Prostate gland (tissue), 2 donors: Measurements from ENCODE around the gene EFCAB10. TPM values are rescaled to one million over a fixed set of nuclear protein-coding genes. Genes with fewer than 3 reads are reported as not detected.

Experiments used
- DNase-seq: peaks from one replicate; pipeline ENCODE4 v3.0.0-alpha.2; 2019; ENCODE audit warnings: low spot score
- H3K27ac ChIP-seq, 2 donors: fragments of 200-600 bp; sonication (generic); 2 replicates each; pipeline ENCODE4 v1.5.1; 2017 to 2019
- H3K27me3 ChIP-seq: fragments of 200-600 bp; sonication (generic); replicated peaks from 2 replicates; pipeline ENCODE4 v1.5.1; 2019; ENCODE audit not compliant: insufficient read depth
- H3K36me3 ChIP-seq, 2 donors: fragments of 200-600 bp; sonication (generic); 1 replicate in 1 of 2; 2 replicates in 1 of 2; pipeline versions ENCODE4 v1.5.1 to v1.8.1; 2017 to 2019
- H3K4me1 ChIP-seq: fragments of 200-600 bp; sonication (generic); replicated peaks from 2 replicates; pipeline ENCODE4 v1.5.1; 2019
- H3K4me3 ChIP-seq, 2 donors: fragments of 200-600 bp; sonication (generic); 2 replicates each; pipeline ENCODE4 v1.5.1; 2017 to 2019
- H3K9me3 ChIP-seq: fragments of 200-600 bp; sonication (generic); 2 replicates; pipeline ENCODE4 v1.5.1; 2017
- CTCF ChIP-seq, 4 experiments: fragments of 200-600 bp in 2 of 4; fragments of 450-650 bp in 2 of 4; sonication (generic) in 2 of 4; IDR thresholded peaks; 1 replicate in 3 of 4; 2 replicates in 1 of 4; pipeline ENCODE4 v1.5.1; 2016 to 2019; ENCODE audit warnings: antibody characterized with exemption in 4 of 4, mild to moderate bottlenecking in 2 of 4, moderate library complexity in 2 of 4
- POLR2A ChIP-seq: fragments of 450-650 bp; IDR thresholded peaks from one replicate; pipeline ENCODE4 v1.6.1; 2016; ENCODE audit warnings: antibody characterized with exemption, mild to moderate bottlenecking
- POLR2AphosphoS5 ChIP-seq: sonication (generic); formaldehyde crosslinking; IDR thresholded peaks from one replicate; pipeline ENCODE4 v1.6.1; 2017; ENCODE audit warnings: antibody characterized with exemption
- WGBS: methylation state at CpG from one replicate; pipeline ENCODE4 v1.1.5; 2018; 5-methylcytosine and 5-hydroxymethylcytosine counted together
- intact Hi-C: fragments of 100-400 bp; cut with DNase I; formaldehyde crosslinking; loops from one replicate; pipeline ENCODE4 v1.14.2; 2022
- total RNA-seq, 2 donors: library from RNA; depleted of rRNA; stranded (reverse); fragments of >200 nt; gene quantifications; one replicate each; pipeline ENCODE4 v1.1.0, GENCODE V29; 2016

The EFCAB10 gene
- total RNA-seq, 2 donors from 2014 or later, result 6.4 TPM; not detected in 1

- WGBS, result 90% methylated on average over 5 of the region's 5 CpGs
These were observed 9.5 kb upstream of the EFCAB10 start for GRCh38 chr7:105590793-105591192.

GRCh38 chr7:105589356-105590077 lies 8.2 kb upstream of the EFCAB10 start:
- Histone ChIP-seq H3K27ac (no peak overlapping the region), H3K36me3 (no peaks in the 10 kb centered on the region), H3K27me3 (no peaks in the 10 kb centered on the region), H3K4me3 (no peak overlapping the region), H3K9me3 (no peaks in the 10 kb centered on the region), H3K4me1 (no peaks in the 10 kb centered on the region)
- 26% methylated on average over 6 of the region's 6 CpGs for WGBS
- peak; percentile 33 for DNase-seq
- intact Hi-C loops, result no loop called here
- TF ChIP-seq POLR2AphosphoS5 (no peak), POLR2A (no peak), CTCF (IDR thresholded peaks at IDR 0.05) (peak in 3 of 4 experiments; percentile 33 to 54 (median 51))

More at GRCh38 chr7:105590793-105591192, 9.5 kb upstream of the EFCAB10 start:
- intact Hi-C loops, result no loop called here
- no peaks in the 10 kb centered on the region for H3K36me3 ChIP-seq
- no peaks in the 10 kb centered on the region for H3K4me1 ChIP-seq
- no peak overlapping the region for H3K27ac ChIP-seq
- DNase-seq, result no peak
- no peaks in the 10 kb centered on the region for H3K9me3 ChIP-seq
- H3K27me3 ChIP-seq, result no peaks in the 10 kb centered on the region
- TF ChIP-seq POLR2AphosphoS5 (no peak), POLR2A (no peak), CTCF (IDR thresholded peaks at IDR 0.05) (no peak)
- H3K4me3 ChIP-seq, result no peak overlapping the region

GRCh38 chr7:105587909-105588635 lies 6.8 kb upstream of the EFCAB10 start:
- no peaks in the 10 kb centered on the region for H3K9me3 ChIP-seq
- WGBS, result 83% methylated on average over 12 of the region's 12 CpGs
- no peaks in the 10 kb centered on the region for H3K36me3 ChIP-seq
- H3K27ac ChIP-seq, result no peak overlapping the region
- H3K4me3 ChIP-seq, result no peak overlapping the region
- DNase-seq, result no peak
- TF ChIP-seq POLR2AphosphoS5 (no peak), POLR2A (no peak), CTCF (IDR thresholded peaks at IDR 0.05) (no peak)
- H3K4me1 ChIP-seq, result no peaks in the 10 kb centered on the region
- no peaks in the 10 kb centered on the region for H3K27me3 ChIP-seq
- intact Hi-C loops, result no loop called here

- H3K36me3 ChIP-seq, result no peaks in the 10 kb centered on the region
- H3K4me1 ChIP-seq, result no peaks in the 10 kb centered on the region
- intact Hi-C loops, result no loop called here
- no peaks in the 10 kb centered on the region for H3K27me3 ChIP-seq
- 98% methylated on average over 2 of the region's 2 CpGs for WGBS
- no peaks in the 10 kb centered on the region for H3K9me3 ChIP-seq
- H3K27ac ChIP-seq, result no peak overlapping the region
- H3K4me3 ChIP-seq, result no peak overlapping the region
- DNase-seq, result no peak
- TF ChIP-seq POLR2A, result no peak
- TF ChIP-seq CTCF (IDR thresholded peaks at IDR 0.05), result no peak
- no peak for TF ChIP-seq POLR2AphosphoS5
These were observed 4.7 kb upstream of the EFCAB10 start for GRCh38 chr7:105585850-105586500.
